Heart left ventricle (tissue), 13 donors: ENCODE results near the gene ACKR1.

Source experiments
- CTCF ChIP-seq, 12 donors: fragments of 200-600 bp; sonication (generic) in 4 of 12; IDR thresholded peaks; one replicate each; pipeline versions ENCODE4 v1.5.0 to v1.8.0; 2018 to 2022; ENCODE audit warnings: antibody characterized with exemption in 12 of 12, mild to moderate bottlenecking in 5 of 12
- POLR2A ChIP-seq, 2 donors: fragments of 450-650 bp; IDR thresholded peaks; one replicate each; pipeline ENCODE4 v1.6.1; 2017; ENCODE audit warnings: antibody characterized with exemption in 2 of 2, mild to moderate bottlenecking in 2 of 2, moderate library complexity in 2 of 2
- donor health status: ischemic (EF 13 %, LVEDD 7.1; RV severe dilation, severe dysfunction).
- donor health status: DM: no; HTN: yes; CAD: no.
- donor health status: DM: no; HTN: no; CAD: no.
- donor health status: ischemic (EF 25% LVEDD 6.9; RV normal size, moderate dysfunction).
- donor health status: ischemic (EF 25% LVEDD 5.7; RV mildly dilated, moderate dysfunction).
- donor health status: ischemic (EF 35%, LVEDD 5.7; RV mildly dilated, moderate dysfunction).
- donor health status: nonischemic (EF 11% LVEDD 7.7; RV severe dilation, severe dysfunction).
- donor health status: DM: yes; HTN: yes; CAD: no.
- donor health status: PGD.
- donor health status: ischemic (EF 29% LVEDD 5.4; RV normal size, mild dysfunction).
- donor health status: nonischemic (EF 23%, LVEDD 6.1; RV moderate dilation, normal function).

- TF ChIP-seq CTCF (IDR thresholded peaks at IDR 0.05) (no peak), POLR2A (IDR thresholded peaks at IDR 0.05) (no peak)
Measured at GRCh38 chr1:159187033-159187432, 17.6 kb upstream of the ACKR1 start.
